ENCODE measurements around the gene MAP1LC3B. TPM values are rescaled to one million over a fixed set of nuclear protein-coding genes. Genes with fewer than 3 reads are reported as not detected.
"Not testable (repeated sequence)": the region's sequence is repeated elsewhere in the genome, so short reads cannot be mapped to it uniquely, and the experiment has no call there.

MAP1LC3B gene
- total RNA-seq, 2 donors from 2014 or later = 41.0 to 84.2 TPM

DNA sequence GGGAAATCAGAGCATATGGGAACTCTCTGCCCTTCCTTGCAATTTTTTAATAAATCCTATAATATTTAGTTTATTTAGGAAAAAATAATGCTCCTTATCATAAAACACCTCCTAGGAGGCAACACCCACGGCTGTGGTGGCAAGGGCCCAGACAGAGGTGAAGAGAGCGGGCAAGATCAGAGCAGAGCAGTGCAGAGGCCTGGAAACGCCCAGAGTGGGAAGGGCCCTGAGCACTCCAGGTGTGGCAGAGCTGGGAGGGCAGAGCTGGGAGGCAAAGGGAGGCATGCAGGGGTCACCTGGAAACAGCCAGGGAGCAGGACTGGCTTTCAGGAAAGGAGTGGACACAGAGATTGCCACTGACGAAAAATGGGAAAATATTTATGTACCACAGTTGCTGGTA, 25.8 kb upstream of the MAP1LC3B start:
- Mint-ChIP-seq H3K27ac (no peak overlapping the region), H3K4me3 (no peak overlapping the region), H3K4me1 (ENCODE audit: low read depth in 2 of 2) (peaks cover 25 to 35% of the 10 kb centered on the region in 2 donors), H3K36me3 (no peaks in the 10 kb centered on the region), H3K27me3 (no peaks in the 10 kb centered on the region), H3K9me3 (no peaks in the 10 kb centered on the region)
- ATAC-seq (no peak), DNase-seq (ENCODE audit: low spot score) (peak; percentile 22)

DNA sequence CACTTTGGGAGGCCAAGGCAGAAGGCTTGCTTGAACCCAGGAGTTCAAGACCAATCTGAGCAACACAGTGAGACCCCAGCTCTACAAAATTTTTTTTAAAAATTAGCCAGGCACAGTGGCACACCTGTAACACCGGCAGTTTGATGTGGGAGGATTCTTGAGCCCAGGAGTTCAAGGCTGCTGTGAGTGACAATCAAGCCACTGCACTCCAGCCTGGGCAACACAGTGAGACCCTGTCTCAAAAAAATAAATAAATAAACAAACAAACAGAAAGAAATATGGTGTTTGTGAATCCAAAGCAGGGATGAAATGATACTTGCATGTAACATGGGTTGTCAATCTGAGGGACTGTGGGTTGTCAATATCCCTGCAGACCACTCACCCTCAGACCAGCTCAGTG, 25.2 kb upstream of the MAP1LC3B start:
- H3K36me3 Mint-ChIP-seq = no peaks in the 10 kb centered on the region
- no peak overlapping the region for H3K27ac Mint-ChIP-seq
- no peak overlapping the region for H3K4me3 Mint-ChIP-seq
- H3K4me1 Mint-ChIP-seq (ENCODE audit: low read depth in 2 of 2) = peaks cover 28 to 40% of the 10 kb centered on the region in 2 donors
- DNase-seq (ENCODE audit: low spot score) (no peak), ATAC-seq (no peak)
- H3K27me3 Mint-ChIP-seq = no peaks in the 10 kb centered on the region
- no peaks in the 10 kb centered on the region for H3K9me3 Mint-ChIP-seq

DNA sequence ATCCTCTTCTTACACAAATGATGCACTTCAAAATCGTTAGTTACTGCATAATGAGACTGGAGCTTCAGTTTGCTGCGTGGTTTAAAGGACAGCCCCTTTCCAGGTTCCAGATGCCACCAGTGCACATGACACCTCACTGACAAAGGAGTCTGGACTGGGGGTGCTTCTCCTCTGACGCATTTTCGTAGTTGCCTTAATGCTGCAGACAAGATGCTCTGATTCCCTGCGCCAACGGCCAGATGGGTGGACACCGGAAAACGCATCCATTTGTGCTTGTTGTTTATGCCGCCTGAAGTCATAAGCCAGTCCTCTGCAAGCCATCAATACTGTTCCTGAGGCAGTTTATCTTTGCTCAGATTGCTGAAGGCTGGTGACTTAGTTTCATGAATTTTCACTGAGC, 24.6 kb upstream of the MAP1LC3B start:
- Mint-ChIP-seq H3K4me1 (ENCODE audit: low read depth in 2 of 2) (peaks cover 28 to 43% of the 10 kb centered on the region in 2 donors), H3K9me3 (no peaks in the 10 kb centered on the region), H3K27me3 (no peaks in the 10 kb centered on the region), H3K36me3 (no peaks in the 10 kb centered on the region), H3K4me3 (no peak overlapping the region), H3K27ac (no peak overlapping the region)
- no peak for ATAC-seq
- DNase-seq (ENCODE audit: low spot score) = no peak

DNA sequence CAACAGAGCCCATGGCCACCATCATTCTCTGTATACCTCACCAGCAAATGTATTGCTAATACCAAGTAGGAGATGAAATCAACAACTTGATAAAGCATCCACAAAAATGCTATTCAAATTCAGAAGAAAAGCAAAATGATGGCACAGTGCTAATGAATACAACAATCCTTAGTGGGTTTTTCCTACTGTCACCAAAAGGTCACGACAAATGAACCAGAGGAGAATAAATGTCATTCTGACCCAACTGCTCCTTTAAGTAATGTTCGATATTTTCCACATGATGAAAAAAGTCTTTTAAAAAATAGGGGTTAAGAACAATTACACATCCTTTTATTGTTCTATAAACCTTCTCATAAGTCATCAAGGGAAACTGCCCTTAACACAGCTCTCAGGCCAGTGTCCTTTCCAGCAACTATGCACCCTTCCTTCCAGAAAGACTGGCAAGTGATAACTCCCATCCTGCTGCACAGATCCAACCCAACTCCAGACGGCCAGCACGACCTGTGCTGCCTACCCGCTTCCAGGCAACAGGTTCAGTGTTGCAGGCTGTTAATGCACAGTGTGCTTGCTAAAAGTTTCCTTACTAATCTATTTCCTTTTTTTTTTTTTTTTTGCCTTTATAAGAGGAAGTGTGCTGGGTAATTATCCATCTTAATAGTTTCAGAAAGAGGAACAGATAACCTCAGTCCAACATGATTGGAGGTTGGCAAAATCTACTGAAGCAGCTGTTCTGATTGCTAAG, 23.9 kb upstream of the MAP1LC3B start:
- DNase-seq (ENCODE audit: low spot score) (peak; percentile 10), ATAC-seq (no peak)
- Mint-ChIP-seq H3K9me3 (no peaks in the 10 kb centered on the region), H3K4me1 (ENCODE audit: low read depth in 2 of 2) (peaks cover 28 to 43% of the 10 kb centered on the region in 2 donors), H3K27me3 (no peaks in the 10 kb centered on the region), H3K27ac (peak overlapping the region in 1 of 2 donors; percentile 27), H3K4me3 (no peak overlapping the region), H3K36me3 (no peaks in the 10 kb centered on the region)

DNA sequence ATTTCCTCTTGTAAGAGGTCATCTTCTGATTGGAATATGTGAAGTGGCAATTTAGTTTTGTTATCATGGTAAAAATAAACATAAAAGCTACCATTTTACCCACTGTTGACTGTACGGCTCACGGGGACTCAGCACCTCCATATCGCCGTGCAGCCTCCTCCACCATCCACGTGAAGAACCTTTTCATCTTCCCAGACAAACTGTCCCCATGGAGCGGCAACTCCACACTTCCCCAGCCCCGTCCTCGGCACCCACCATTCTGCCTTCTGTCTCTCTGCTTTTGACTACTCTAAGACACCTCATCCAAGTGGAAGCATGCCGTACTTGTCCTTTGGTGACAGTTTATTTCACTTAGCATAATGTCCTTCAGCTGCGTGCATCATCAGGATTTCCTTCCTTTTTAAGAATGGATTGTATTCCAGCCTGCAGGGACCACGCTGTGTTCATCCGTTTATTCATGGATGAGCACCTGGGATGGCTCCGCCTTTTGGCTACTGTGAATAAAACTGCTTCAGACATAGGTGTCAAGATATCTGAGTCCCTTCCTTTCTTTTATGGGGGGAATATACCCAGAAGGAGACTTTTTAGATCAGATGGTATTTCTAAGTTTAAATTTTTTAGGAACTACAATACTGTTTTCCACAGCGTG, 22.9 kb upstream of the MAP1LC3B start:
- no peaks in the 10 kb centered on the region for H3K36me3 Mint-ChIP-seq
- no peak overlapping the region for H3K4me3 Mint-ChIP-seq
- DNase-seq (ENCODE audit: low spot score) (no peak), ATAC-seq (no peak)
- peak overlapping the region in 1 of 2 donors; percentile 27 for H3K27ac Mint-ChIP-seq
- H3K27me3 Mint-ChIP-seq = no peaks in the 10 kb centered on the region
- H3K4me1 Mint-ChIP-seq (ENCODE audit: low read depth in 2 of 2) = peaks cover 30 to 38% of the 10 kb centered on the region in 2 donors
- no peaks in the 10 kb centered on the region for H3K9me3 Mint-ChIP-seq

DNA sequence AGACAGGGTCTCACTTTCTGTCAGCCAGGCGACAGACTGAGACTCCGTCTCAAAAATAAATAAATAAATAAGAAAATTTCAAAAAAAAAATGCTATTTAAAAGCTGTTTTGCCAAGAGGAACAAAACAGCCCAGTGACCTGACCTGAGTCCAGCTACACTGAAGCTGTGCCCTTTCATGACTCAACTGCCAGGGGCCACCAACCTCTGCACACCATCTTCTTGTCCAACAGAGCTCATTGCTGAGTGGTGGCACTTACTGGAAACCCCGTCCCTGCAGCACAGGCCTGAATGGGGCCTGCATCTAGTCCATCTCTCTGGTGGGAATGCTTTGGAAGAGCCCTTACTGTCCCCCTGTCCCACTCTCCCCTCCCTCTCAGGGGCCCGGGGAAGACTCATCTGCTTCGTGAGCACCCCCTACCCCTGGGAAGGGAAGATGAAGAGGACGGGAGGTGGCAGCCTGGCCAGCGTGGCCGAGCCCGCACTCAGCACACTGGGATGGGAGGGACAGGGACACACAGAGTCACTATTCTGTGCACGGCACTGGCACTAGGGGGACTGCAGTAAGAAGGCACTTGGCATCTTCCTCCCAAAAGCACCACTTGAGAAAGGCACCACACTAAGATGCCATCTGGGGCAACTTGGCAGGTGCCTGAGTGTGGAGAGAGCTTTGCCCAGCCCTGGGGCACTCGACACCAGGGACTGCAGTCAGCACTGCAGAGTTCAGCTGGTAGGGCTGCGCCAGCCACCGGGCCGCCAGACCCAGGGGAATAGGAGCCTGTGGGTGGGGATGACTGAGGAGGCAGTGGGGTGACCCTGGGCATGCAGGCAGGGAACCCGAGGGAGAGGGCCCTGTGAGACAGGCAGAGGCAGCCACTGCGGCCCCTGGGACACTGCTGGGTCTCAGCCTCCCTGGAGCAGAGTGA, 22.1 kb upstream of the MAP1LC3B start:
- Mint-ChIP-seq H3K27me3 (no peaks in the 10 kb centered on the region), H3K36me3 (no peaks in the 10 kb centered on the region), H3K4me1 (ENCODE audit: low read depth in 2 of 2) (peaks cover 22 to 30% of the 10 kb centered on the region in 2 donors), H3K9me3 (no peaks in the 10 kb centered on the region), H3K27ac (no peak overlapping the region), H3K4me3 (no peak overlapping the region)
- ATAC-seq (no peak), DNase-seq (ENCODE audit: low spot score) (peak; percentile 47)

DNA sequence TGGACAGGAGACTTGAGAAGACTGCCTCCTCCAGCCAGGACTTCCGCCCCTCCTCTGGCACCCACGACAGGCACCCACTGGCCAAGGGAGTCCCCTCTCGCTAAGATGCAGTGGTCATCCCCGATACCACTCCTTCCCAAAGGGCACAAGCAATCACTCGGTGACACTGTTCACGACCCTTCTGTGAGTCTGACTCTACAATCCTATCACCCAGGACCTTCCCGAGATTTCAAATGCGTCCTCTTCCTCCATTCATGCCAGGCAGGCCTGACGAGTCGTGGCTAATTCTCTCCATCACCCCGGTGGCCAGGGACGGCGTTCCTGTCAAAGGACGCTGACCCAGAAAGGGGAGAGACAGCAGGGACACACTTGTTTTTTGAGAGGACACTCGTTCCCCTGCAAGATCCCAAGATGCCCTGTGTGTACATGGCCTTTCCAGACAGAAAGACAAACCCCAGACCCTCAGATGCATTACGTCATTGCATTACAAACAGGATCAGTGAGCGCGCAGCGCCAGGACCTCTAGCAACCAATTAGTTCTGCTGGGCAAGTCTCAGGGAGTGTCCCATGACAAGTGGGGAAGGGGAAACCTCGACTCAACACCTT, 20.8 kb upstream of the MAP1LC3B start:
- ATAC-seq (peak in 1 of 2 donors; percentile 82), DNase-seq (ENCODE audit: low spot score) (peak; percentile 56)
- no peaks in the 10 kb centered on the region for H3K36me3 Mint-ChIP-seq
- no peaks in the 10 kb centered on the region for H3K27me3 Mint-ChIP-seq
- H3K4me3 Mint-ChIP-seq = no peak overlapping the region
- peaks cover 25 to 26% of the 10 kb centered on the region in 2 donors for H3K4me1 Mint-ChIP-seq (ENCODE audit: low read depth in 2 of 2)
- no peaks in the 10 kb centered on the region for H3K9me3 Mint-ChIP-seq
- peak overlapping the region in 1 of 2 donors; percentile 56 for H3K27ac Mint-ChIP-seq

DNA sequence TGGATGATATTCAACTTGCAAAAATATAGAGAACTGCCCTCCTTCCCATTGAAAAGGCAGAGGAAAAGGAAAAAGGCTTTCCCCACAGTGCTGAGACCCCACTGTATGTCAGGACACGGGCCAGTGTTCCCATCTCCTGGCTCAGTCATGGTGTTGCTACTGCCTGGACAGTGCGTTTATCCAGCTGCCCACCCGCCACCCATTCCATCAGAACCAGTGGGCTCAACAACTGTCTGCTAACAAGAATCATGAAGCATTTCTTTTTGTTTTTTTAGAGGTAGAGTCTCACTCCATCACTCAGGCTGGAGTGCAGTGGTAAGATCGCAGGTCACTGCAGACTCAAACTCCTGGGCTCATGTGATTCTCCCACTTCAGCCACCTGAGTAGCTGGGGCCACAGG, 19.8 kb upstream of the MAP1LC3B start:
- Mint-ChIP-seq H3K9me3 (no peaks in the 10 kb centered on the region), H3K4me1 (ENCODE audit: low read depth in 2 of 2) (peaks cover 26 to 30% of the 10 kb centered on the region in 2 donors), H3K4me3 (no peak overlapping the region), H3K27ac (no peak overlapping the region), H3K27me3 (no peaks in the 10 kb centered on the region), H3K36me3 (no peaks in the 10 kb centered on the region)
- ATAC-seq (no peak), DNase-seq (ENCODE audit: low spot score) (no peak)

DNA sequence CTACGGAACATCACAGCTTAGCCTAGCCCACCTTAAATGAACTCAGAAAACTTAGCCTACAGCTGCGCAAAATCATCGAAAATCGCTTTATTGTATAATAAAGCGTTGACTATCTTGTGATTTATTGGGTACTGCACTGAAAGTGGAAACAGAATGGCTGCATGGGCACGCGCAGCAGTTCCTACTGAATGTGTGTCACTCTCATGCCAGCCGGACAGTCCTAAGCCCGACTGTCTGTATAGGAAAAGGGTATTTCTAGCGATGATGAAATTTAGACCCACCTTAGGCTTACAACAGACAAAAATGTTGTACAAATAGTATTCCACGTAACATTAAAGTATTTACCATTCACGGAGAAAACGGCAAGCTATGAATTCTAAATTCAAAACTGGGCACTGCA, 17.8 kb upstream of the MAP1LC3B start:
- no peaks in the 10 kb centered on the region for H3K27me3 Mint-ChIP-seq

DNA sequence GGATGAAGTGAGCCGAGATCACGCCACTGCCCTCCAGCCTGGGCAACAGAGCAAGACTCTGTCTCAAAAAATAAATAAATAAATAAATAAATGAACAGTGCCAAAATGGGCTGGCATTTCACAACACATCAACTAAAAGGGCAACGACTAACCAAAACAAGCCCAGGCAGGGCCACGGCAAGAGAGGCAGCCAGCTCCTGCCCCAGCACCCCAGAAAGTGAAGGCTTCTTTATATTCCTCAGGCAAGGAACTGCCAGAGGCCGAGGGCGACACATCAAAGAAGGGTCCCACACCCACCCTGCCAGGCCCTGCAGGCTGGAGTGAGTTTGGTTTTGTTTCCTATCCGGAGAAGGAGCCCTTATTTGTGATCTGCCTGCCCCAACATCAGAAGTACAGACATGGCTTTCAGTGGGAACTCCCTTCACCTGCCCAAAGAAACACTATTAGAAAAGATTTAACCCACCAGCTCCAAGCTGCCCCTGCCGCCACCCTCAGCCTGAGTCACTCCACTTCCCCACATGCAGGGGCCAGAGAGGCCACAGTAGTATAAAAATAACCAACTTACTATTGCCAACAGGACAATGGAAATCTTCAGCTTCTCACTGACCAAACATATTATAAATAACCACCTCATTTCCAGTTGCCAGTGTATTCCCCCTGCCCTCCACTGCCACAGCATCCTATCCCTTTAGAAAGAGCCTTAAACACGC, 16.6 kb upstream of the MAP1LC3B start:
- DNase-seq (ENCODE audit: low spot score) = no peak
- Mint-ChIP-seq H3K9me3 (no peaks in the 10 kb centered on the region), H3K4me3 (no peak overlapping the region), H3K27me3 (no peaks in the 10 kb centered on the region), H3K36me3 (no peaks in the 10 kb centered on the region), H3K4me1 (ENCODE audit: low read depth in 2 of 2) (peaks cover 20 to 21% of the 10 kb centered on the region in 2 donors), H3K27ac (no peak overlapping the region)
- ATAC-seq = no peak

More for the DNA sequence above, 17.8 kb upstream of the MAP1LC3B start:
- Mint-ChIP-seq H3K36me3 (no peaks in the 10 kb centered on the region), H3K4me3 (no peak overlapping the region), H3K27ac (no peak overlapping the region), H3K9me3 (no peaks in the 10 kb centered on the region), H3K4me1 (ENCODE audit: low read depth in 2 of 2) (peaks cover 20 to 22% of the 10 kb centered on the region in 2 donors)
- DNase-seq (ENCODE audit: low spot score) (no peak), ATAC-seq (no peak)

DNA sequence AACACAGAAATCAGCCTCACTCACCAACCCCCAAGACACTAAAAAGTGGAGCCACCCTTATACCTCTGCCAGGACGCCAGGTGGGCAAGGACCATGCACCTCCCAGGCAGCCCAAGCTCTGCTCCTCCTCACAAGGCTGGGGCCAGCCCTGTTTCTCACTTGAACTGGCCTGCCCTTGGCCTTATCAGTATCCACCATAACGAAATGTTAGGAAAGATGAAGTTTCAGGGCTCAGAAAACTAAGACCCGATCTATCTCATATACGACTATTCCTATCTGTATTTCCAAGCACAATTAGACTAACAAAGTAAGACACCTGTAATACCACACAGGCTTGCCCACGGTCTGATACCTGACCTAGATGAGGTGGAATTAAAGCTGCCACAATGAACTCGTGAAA, 15.5 kb upstream of the MAP1LC3B start:
- no peak for ATAC-seq
- no peak for DNase-seq (ENCODE audit: low spot score)
- peaks cover 23 to 24% of the 10 kb centered on the region in 2 donors for H3K4me1 Mint-ChIP-seq (ENCODE audit: low read depth in 2 of 2)
- H3K27ac Mint-ChIP-seq = no peak overlapping the region
- no peaks in the 10 kb centered on the region for H3K36me3 Mint-ChIP-seq
- H3K9me3 Mint-ChIP-seq = no peaks in the 10 kb centered on the region
- no peak overlapping the region for H3K4me3 Mint-ChIP-seq
- H3K27me3 Mint-ChIP-seq = no peaks in the 10 kb centered on the region

DNA sequence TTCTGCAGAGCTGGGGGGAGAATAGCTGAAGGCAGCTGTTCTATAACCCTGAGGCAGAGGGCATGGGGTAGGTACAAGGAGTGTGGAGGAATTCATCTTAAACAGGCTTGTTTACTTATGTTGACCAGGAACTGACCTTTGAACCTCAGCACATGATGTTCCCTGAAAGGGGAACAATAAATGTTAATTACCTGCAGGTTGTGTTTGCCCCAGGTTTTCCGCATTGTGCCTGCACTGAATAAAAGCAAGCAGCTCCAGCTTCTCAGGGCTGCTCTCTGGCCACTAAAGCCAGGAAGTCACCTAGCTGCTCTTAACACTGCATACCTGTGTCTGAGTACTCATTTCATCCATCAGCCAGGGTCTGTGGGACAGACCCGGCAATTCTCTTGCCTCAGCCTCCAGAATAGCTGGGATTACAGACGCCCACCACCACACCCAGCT, 12.8 kb upstream of the MAP1LC3B start:
- ATAC-seq; H3K27ac Mint-ChIP-seq; H3K27me3 Mint-ChIP-seq; H3K9me3 Mint-ChIP-seq; H3K4me3 Mint-ChIP-seq; H3K36me3 Mint-ChIP-seq; DNase-seq (ENCODE audit: low spot score): not testable (repeated sequence)
- H3K4me1 Mint-ChIP-seq (ENCODE audit: low read depth in 2 of 2) = peaks cover 33 to 35% of the 10 kb centered on the region in 2 donors

DNA sequence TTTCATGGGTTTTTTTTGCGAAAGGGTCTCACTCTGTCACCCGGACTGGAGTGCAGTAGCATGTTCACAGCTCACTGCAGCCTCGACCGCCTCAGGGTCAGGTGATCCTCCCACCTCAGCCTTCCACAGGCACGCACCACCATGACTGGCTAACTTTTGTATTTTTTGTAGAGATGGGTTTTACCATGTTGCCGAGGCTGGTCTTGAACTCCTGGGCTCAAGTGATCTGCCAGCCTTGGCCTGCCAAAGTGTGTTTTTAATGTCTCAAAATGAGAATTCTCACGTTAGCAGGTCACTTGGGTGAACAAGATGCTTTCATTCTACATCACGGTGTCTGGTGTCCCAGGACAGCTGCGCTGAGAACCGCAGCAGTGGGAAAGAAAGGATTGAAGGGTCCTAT, 11.7 kb upstream of the MAP1LC3B start:
- ATAC-seq = no peak
- Mint-ChIP-seq H3K4me1 (ENCODE audit: low read depth in 2 of 2) (peaks cover 33 to 37% of the 10 kb centered on the region in 2 donors), H3K27me3 (no peaks in the 10 kb centered on the region), H3K36me3 (no peaks in the 10 kb centered on the region), H3K27ac (peak overlapping the region; percentile 68 to 76), H3K4me3 (peak overlapping the region; percentile 90), H3K9me3 (no peaks in the 10 kb centered on the region)
- no peak for DNase-seq (ENCODE audit: low spot score)

Data from natural killer cell treated with Interleukin-12 subunit alpha and Interleukin-12 subunit beta and Interleukin-15 and Interleukin-18, amount 100 ng/mL, for 72 hours (primary cell).